Astrocyte of the cerebellum (primary cell): Measurements from ENCODE around the gene VSIG10L.

Experiments used
- DNase-seq: peaks from one replicate; pipeline ENCODE4 v3.0.0-alpha.2; 2011; ENCODE audit warnings: low read depth
- H3K4me3 ChIP-seq: 2 replicates; pipeline ENCODE4 v1.5.1; 2011; ENCODE audit warnings: mild to moderate bottlenecking, low read depth, low read length, moderate library complexity
- CTCF ChIP-seq: IDR thresholded peaks from 2 replicates; pipeline ENCODE4 v1.5.1; 2012; ENCODE audit warnings: low read length, low read depth, moderate library complexity, mild to moderate bottlenecking; ENCODE audit errors: missing control alignments
- in situ Hi-C: cut with HindIII; loops from 2 replicates; pipeline ENCODE4 v1.10.0; 2017; ENCODE audit warnings: low sequenced_read_pairs

VSIG10L gene

GRCh38 chr19:51380379-51380778 is 38.4 kb upstream of the VSIG10L start:
- in situ Hi-C loops = no loop called here
- DNase-seq = no peak
- H3K4me3 ChIP-seq = no peak overlapping the region
- no peak for TF ChIP-seq CTCF

GRCh38 chr19:51377422-51377821 is 35.5 kb upstream of the VSIG10L start:
- TF ChIP-seq CTCF = no peak
- in situ Hi-C loops = no loop called here
- H3K4me3 ChIP-seq = no peak overlapping the region
- DNase-seq = no peak

GRCh38 chr19:51375504-51376221 is 33.7 kb upstream of the VSIG10L start:
- no peak for DNase-seq
- TF ChIP-seq CTCF = no peak
- no peak overlapping the region for H3K4me3 ChIP-seq
- in situ Hi-C loops = no loop called here

- in situ Hi-C loops = no loop called here
- no peak within 1 kb of the TSS for H3K4me3 ChIP-seq
- no peak for TF ChIP-seq CTCF
- DNase-seq = no peak
These were observed 30.9 kb upstream of the VSIG10L start, which contains the start of gene NKG7 for GRCh38 chr19:51372649-51373504. NKG7 (minus strand) TSS chr19:51372654; CDS start chr19:51372535, 119 bp downstream.

GRCh38 chr19:51372021-51372648 is 30.2 kb upstream of the VSIG10L start:
- no peak for TF ChIP-seq CTCF
- in situ Hi-C loops = no loop called here
- H3K4me3 ChIP-seq = no peak overlapping the region
- DNase-seq = no peak

- H3K4me3 ChIP-seq = no peak overlapping the region
- in situ Hi-C loops = no loop called here
- TF ChIP-seq CTCF = no peak
- no peak for DNase-seq
These were observed 29.3 kb upstream of the VSIG10L start for GRCh38 chr19:51371186-51371690.
